ENCODE data around the gene DYNC1I2. TPM values are rescaled to one million over a fixed set of nuclear protein-coding genes. Genes with fewer than 3 reads are reported as not detected.

Gene DYNC1I2
- total RNA-seq, 1 experiment from 2014 or later: 62.9 TPM

DNA sequence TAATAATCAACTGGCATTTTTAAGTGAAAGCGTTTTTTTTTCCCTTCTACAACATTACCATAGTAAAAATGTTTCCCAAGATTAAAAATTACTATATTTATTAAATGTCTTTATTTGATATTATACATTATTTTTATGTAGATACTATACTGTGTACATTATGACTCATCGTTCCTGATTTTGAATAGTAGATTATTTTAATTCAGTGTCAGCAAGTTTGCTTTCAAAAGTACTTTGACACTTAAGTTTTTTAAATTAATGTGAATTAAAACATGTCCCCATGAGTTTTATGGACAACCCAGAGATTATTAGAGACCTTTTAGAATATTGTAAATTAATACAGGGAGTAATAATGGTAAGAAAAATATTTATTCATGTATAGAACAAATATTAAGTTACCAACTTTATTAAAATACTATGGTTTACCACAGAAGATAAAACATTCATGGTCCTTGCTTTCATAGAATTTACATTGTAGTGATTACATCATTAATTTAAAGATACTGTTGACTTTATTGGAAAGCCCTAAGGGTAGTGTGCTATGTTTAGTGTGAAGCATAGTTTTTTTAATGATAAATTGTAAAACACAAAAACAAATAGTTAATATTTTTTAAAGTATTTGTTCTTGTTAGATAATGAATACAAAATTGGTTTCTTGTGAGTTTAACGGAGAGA, 21.9 kb downstream of the DYNC1I2 start:
- H3K9me3 ChIP-seq: no peaks in the 10 kb centered on the region
- H3K27me3 Mint-ChIP-seq (ENCODE audit: insufficient read depth, unreplicated experiment): no peaks in the 10 kb centered on the region
- no peak overlapping the region for H3K4me3 Mint-ChIP-seq (ENCODE audit: unreplicated experiment)
- POLR2A ChIA-PET: no interaction called here
- no peaks in the 10 kb centered on the region for H3K4me1 Mint-ChIP-seq (ENCODE audit: low read depth, unreplicated experiment)
- peaks cover 7% of the 10 kb centered on the region for H3K36me3 Mint-ChIP-seq (ENCODE audit: insufficient read depth, unreplicated experiment)
- BruUV-seq (replicated peaks): no TSS peak
- peaks cover 8% of the 10 kb centered on the region; the same call in 1 of the 2 replicates for H3K4me1 ChIP-seq
- no peaks in the 10 kb centered on the region for H3K27me3 ChIP-seq (replicated peaks; ENCODE audit: control insufficient read depth, insufficient read depth, low read length)
- intact Hi-C loops (cut with micrococcal nuclease; ENCODE audit: unreplicated experiment): loop anchor here (5.0 to 10.0 kb wide), 2 partner anchors 78 to 756 kb away; no protein-coding TSS in a partner anchor
- no peak overlapping the region for H3K4me3 ChIP-seq (ENCODE audit: low read depth, low read length)
- H3K27ac Mint-ChIP-seq (ENCODE audit: unreplicated experiment): no peak overlapping the region
- DNase-seq: no peak
- TF ChIP-seq, protein P1, sequence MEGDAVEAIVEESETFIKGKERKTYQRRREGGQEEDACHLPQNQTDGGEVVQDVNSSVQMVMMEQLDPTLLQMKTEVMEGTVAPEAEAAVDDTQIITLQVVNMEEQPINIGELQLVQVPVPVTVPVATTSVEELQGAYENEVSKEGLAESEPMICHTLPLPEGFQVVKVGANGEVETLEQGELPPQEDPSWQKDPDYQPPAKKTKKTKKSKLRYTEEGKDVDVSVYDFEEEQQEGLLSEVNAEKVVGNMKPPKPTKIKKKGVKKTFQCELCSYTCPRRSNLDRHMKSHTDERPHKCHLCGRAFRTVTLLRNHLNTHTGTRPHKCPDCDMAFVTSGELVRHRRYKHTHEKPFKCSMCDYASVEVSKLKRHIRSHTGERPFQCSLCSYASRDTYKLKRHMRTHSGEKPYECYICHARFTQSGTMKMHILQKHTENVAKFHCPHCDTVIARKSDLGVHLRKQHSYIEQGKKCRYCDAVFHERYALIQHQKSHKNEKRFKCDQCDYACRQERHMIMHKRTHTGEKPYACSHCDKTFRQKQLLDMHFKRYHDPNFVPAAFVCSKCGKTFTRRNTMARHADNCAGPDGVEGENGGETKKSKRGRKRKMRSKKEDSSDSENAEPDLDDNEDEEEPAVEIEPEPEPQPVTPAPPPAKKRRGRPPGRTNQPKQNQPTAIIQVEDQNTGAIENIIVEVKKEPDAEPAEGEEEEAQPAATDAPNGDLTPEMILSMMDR (IDR thresholded peaks at IDR 0.05; ENCODE audit: insufficient read depth in 1 of 2, low read depth in 1 of 2, low read length in 1 of 2, severe bottlenecking in 1 of 2, unreplicated experiment in 1 of 2): no peak
- no peaks in the 10 kb centered on the region for H3K36me3 ChIP-seq (ENCODE audit: control insufficient read depth, insufficient read depth, low read length)
- H3K9me3 Mint-ChIP-seq (ENCODE audit: unreplicated experiment): no peaks in the 10 kb centered on the region
- CTCF ChIA-PET: no interaction called here

DNA sequence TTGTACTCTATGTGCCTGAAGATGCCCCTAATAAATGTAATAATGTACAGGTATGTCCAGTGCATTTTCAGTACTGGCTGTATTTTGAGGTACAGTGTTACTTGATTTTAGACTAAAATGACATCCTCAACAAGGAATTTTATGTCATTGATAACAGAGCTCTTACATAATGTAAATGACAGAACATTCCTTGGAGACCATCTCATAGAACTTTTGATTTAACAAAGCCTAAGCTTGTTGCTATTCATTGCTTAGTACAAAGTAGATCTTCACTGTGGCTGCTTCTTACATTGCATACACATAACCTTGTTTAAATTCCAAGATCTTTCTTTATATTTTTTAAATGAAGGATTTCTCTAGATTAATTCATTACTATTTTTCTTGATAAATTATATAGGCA, 24.1 kb downstream of the DYNC1I2 start:
- POLR2A ChIA-PET: no interaction called here
- BruUV-seq (replicated peaks): no TSS peak
- H3K9me3 Mint-ChIP-seq (ENCODE audit: unreplicated experiment): no peaks in the 10 kb centered on the region
- no peak overlapping the region for H3K4me3 ChIP-seq (ENCODE audit: low read depth, low read length)
- no peak overlapping the region for H3K4me3 Mint-ChIP-seq (ENCODE audit: unreplicated experiment)
- no peaks in the 10 kb centered on the region for H3K36me3 ChIP-seq (ENCODE audit: control insufficient read depth, insufficient read depth, low read length)
- intact Hi-C loops (cut with micrococcal nuclease; ENCODE audit: unreplicated experiment): no loop called here
- no peaks in the 10 kb centered on the region for H3K9me3 ChIP-seq
- H3K36me3 Mint-ChIP-seq (ENCODE audit: insufficient read depth, unreplicated experiment): peaks cover 12% of the 10 kb centered on the region
- H3K4me1 Mint-ChIP-seq (ENCODE audit: low read depth, unreplicated experiment): no peaks in the 10 kb centered on the region
- DNase-seq: no peak
- TF ChIP-seq, protein P1 (IDR thresholded peaks at IDR 0.05; ENCODE audit: insufficient read depth in 1 of 2, low read depth in 1 of 2, low read length in 1 of 2, severe bottlenecking in 1 of 2, unreplicated experiment in 1 of 2): no peak
- CTCF ChIA-PET: no interaction called here
- no peaks in the 10 kb centered on the region for H3K27me3 ChIP-seq (replicated peaks; ENCODE audit: control insufficient read depth, insufficient read depth, low read length)
- H3K4me1 ChIP-seq: peaks cover 8% of the 10 kb centered on the region; the same call in 1 of the 2 replicates
- no peak overlapping the region for H3K27ac Mint-ChIP-seq (ENCODE audit: unreplicated experiment)
- H3K27me3 Mint-ChIP-seq (ENCODE audit: insufficient read depth, unreplicated experiment): no peaks in the 10 kb centered on the region

DNA sequence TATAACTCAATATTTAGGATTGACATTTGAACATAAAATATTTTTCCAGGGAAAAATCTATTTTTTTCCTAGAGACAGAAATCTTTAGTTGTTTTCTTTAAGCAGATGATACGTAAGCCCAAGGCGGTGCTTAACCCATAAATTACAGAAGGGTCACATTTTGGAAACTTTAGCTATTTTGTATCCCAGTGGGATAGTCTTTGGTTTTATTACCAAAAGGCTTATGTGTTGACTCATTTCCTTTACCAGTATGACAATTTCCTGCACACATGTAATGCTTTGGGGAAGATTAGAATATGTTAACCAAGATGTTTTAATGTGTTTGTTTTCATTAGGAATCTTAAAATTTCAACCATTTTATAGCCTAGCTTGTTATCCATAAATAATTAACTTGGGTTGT, 24.8 kb downstream of the DYNC1I2 start:
- intact Hi-C loops (cut with micrococcal nuclease; ENCODE audit: unreplicated experiment): no loop called here
- Mint-ChIP-seq H3K27me3 (ENCODE audit: insufficient read depth, unreplicated experiment) (no peaks in the 10 kb centered on the region), H3K4me3 (ENCODE audit: unreplicated experiment) (no peak overlapping the region), H3K9me3 (ENCODE audit: unreplicated experiment) (no peaks in the 10 kb centered on the region), H3K4me1 (ENCODE audit: low read depth, unreplicated experiment) (no peaks in the 10 kb centered on the region), H3K27ac (ENCODE audit: unreplicated experiment) (no peak overlapping the region), H3K36me3 (ENCODE audit: insufficient read depth, unreplicated experiment) (peaks cover 12% of the 10 kb centered on the region)
- Histone ChIP-seq H3K36me3 (ENCODE audit: control insufficient read depth, insufficient read depth, low read length) (no peaks in the 10 kb centered on the region), H3K27me3 (replicated peaks; ENCODE audit: control insufficient read depth, insufficient read depth, low read length) (no peaks in the 10 kb centered on the region), H3K4me3 (ENCODE audit: low read depth, low read length) (no peak overlapping the region), H3K4me1 (peaks cover 8% of the 10 kb centered on the region; the same call in 1 of the 2 replicates), H3K9me3 (no peaks in the 10 kb centered on the region)
- POLR2A ChIA-PET: no interaction called here
- no peak for DNase-seq
- TF ChIP-seq, protein P1 (IDR thresholded peaks at IDR 0.05; ENCODE audit: insufficient read depth in 1 of 2, low read depth in 1 of 2, low read length in 1 of 2, severe bottlenecking in 1 of 2, unreplicated experiment in 1 of 2): no peak
- CTCF ChIA-PET: no interaction called here
- BruUV-seq (replicated peaks): no TSS peak

Data from Caco-2 (cell line).